Tibial nerve (tissue), 4 donors: Measurements from ENCODE around the gene AURKA. TPM values are rescaled to one million over a fixed set of nuclear protein-coding genes. Genes with fewer than 3 reads are reported as not detected.
"Not testable (repeated sequence)": the region's sequence is repeated elsewhere in the genome, so short reads cannot be mapped to it uniquely, and the experiment has no call there.

Experiments used
- DNase-seq, 2 donors: peaks; one replicate each; pipeline ENCODE4 v3.0.0-alpha.2; 2019; ENCODE audit warnings: low spot score in 2 of 2
- H3K27ac ChIP-seq, 4 donors: fragments of 200-600 bp; sonication (generic) in 3 of 4; one replicate each; pipeline ENCODE4 v1.5.1; 2017 to 2019; ENCODE audit warnings: mild to moderate bottlenecking in 1 of 4
- H3K27me3 ChIP-seq, 2 donors: fragments of 200-600 bp; sonication (generic) in 1 of 2; one replicate each; pipeline versions ENCODE4 v1.5.1 to v1.6.0; 2017 to 2019
- H3K36me3 ChIP-seq, 3 donors: fragments of 200-600 bp; sonication (generic); one replicate each; pipeline ENCODE4 v1.5.1; 2018 to 2019
- H3K4me1 ChIP-seq, 4 donors: fragments of 200-600 bp; sonication (generic) in 3 of 4; one replicate each; pipeline ENCODE4 v1.5.1; 2017 to 2019
- H3K4me3 ChIP-seq, 4 donors: fragments of 200-600 bp; sonication (generic) in 3 of 4; one replicate each; pipeline ENCODE4 v1.5.1; 2017 to 2019; ENCODE audit warnings: mild to moderate bottlenecking in 1 of 4, moderate library complexity in 1 of 4
- H3K9me3 ChIP-seq, 4 donors: fragments of 200-600 bp; sonication (generic) in 3 of 4; one replicate each; pipeline ENCODE4 v1.5.1; 2017 to 2019
- CTCF ChIP-seq, 5 experiments: fragments of 200-600 bp in 3 of 5; fragments of 450-650 bp in 2 of 5; sonication (generic) in 3 of 5; IDR thresholded peaks; one replicate each; pipeline ENCODE4 v1.5.1; 2016 to 2019; ENCODE audit warnings: antibody characterized with exemption in 5 of 5, mild to moderate bottlenecking in 3 of 5, moderate library complexity in 2 of 5
- EP300 ChIP-seq, 2 donors: sonication (generic); formaldehyde crosslinking; IDR thresholded peaks; one replicate each; pipeline ENCODE4 v1.6.1; 2017; ENCODE audit warnings: antibody characterized with exemption in 2 of 2, mild to moderate bottlenecking in 1 of 2
- POLR2A ChIP-seq, 2 donors: fragments of 450-650 bp; IDR thresholded peaks; one replicate each; pipeline ENCODE4 v1.6.1; 2017; ENCODE audit warnings: antibody characterized with exemption in 2 of 2, mild to moderate bottlenecking in 2 of 2, moderate library complexity in 2 of 2
- WGBS, 2 donors: methylation state at CpG; one replicate each; pipeline ENCODE4 v1.1.5; 2018; 5-methylcytosine and 5-hydroxymethylcytosine counted together
- total RNA-seq, 4 donors: library from RNA; depleted of rRNA; stranded (reverse); fragments of >200 nt; gene quantifications; one replicate each; pipeline ENCODE4 v1.1.0, GENCODE V29; 2016

The AURKA gene
- total RNA-seq, 4 donors from 2014 or later, result 0.42 to 4.3 (median 1.7) TPM

DNA sequence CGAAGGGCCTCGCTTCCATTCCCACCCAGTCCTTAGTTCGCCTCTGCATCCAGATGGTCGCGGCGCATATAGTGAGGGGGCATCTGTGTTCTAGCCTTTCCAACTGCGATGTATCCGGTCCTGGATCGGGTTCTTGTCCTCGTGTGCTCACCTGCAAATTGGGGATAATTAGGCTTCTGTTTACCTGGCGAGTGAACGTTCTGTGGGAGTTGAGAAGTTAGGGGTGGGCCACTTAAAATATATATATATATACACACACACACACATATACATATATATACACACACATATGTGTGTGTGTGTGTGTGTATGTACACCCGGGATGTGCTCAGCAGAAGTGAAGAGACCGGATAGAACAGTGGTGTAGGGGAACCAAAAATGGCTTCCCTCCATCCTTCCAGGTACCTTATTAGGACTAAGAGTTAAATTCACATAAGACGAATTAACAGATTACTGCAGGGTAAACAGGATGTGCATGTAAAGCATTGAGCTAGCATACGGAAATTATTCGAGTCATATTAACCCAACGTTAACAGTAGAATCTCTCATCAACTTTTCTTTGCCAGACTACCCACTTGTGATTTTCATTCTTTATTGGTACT is 967 bp upstream of the AURKA start:
- H3K27me3 ChIP-seq, result no peaks in the 10 kb centered on the region
- no peak for TF ChIP-seq POLR2A (IDR thresholded peaks at IDR 0.05)
- TF ChIP-seq EP300 (IDR thresholded peaks at IDR 0.05), result no peak
- no peak for TF ChIP-seq CTCF (IDR thresholded peaks at IDR 0.05)
- DNase-seq, result no peak
- 1 to 3% methylated on average over 13 to 14 of the region's 18 CpGs for WGBS, 2 donors
- peak overlapping the region; percentile 49 to 90 (median 81) for H3K27ac ChIP-seq
- peaks cover 0 to 30% (median 19%) of the 10 kb centered on the region in 3 donors for H3K36me3 ChIP-seq
- peak overlapping the region; percentile 64 to 73 (median 68) for H3K4me3 ChIP-seq
- H3K9me3 ChIP-seq, result no peaks in the 10 kb centered on the region
- peaks cover 0 to 31% (median 20%) of the 10 kb centered on the region in 4 donors for H3K4me1 ChIP-seq

GRCh38 chr20:56391596-56392131 is 351 bp downstream of the AURKA start:
- peaks cover 0 to 17% (median 10%) of the 10 kb centered on the region in 3 donors for H3K36me3 ChIP-seq
- H3K4me3 ChIP-seq, result peak overlapping the region; percentile 64 to 73 (median 68)
- whole genome bisulfite sequencing, 2 donors, result 1% methylated on average over 28 to 29 of the region's 29 CpGs
- H3K27me3 ChIP-seq, result no peaks in the 10 kb centered on the region
- DNase-seq, result peak in 1 of 2 donors; percentile 16
- TF ChIP-seq CTCF (IDR thresholded peaks at IDR 0.05) (no peak), EP300 (IDR thresholded peaks at IDR 0.05) (no peak), POLR2A (IDR thresholded peaks at IDR 0.05) (no peak)
- peaks cover 0 to 31% (median 20%) of the 10 kb centered on the region in 4 donors for H3K4me1 ChIP-seq
- H3K9me3 ChIP-seq, result no peaks in the 10 kb centered on the region
- H3K27ac ChIP-seq, result peak overlapping the region; percentile 49 to 90 (median 81)

DNA sequence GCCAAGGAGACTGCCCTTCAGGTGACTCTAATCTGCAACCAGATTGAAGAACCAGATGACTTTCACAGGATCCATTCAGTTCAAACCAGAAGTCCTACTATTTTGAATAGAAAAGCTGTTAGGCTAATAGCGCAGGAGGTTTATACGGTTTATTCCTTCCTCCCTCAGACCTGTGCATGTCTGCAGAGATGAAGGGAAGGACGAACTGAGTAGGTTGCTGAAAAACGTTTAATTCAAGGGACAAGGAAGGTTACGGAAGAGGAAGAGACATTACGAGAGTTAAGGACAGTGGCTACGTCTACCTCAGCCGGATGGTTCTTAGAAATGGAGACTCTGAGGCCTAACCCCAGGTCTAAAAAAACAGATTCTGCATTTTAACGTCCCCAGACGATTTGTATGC is 978 bp downstream of the AURKA start:
- peaks cover 0 to 31% (median 20%) of the 10 kb centered on the region in 4 donors for H3K4me1 ChIP-seq
- no peak overlapping the region for H3K27ac ChIP-seq
- H3K27me3 ChIP-seq, result no peaks in the 10 kb centered on the region
- peaks cover 0 to 10% (median 7%) of the 10 kb centered on the region in 3 donors for H3K36me3 ChIP-seq
- TF ChIP-seq CTCF (IDR thresholded peaks at IDR 0.05) (no peak), EP300 (IDR thresholded peaks at IDR 0.05) (no peak), POLR2A (IDR thresholded peaks at IDR 0.05) (no peak)
- H3K4me3 ChIP-seq, result peak overlapping the region in 1 of 4 donors; percentile 68
- 22 to 27% methylated on average over 10 of the region's 10 CpGs for WGBS, 2 donors
- no peak for DNase-seq
- H3K9me3 ChIP-seq, result no peaks in the 10 kb centered on the region

- not testable (repeated sequence) for DNase-seq, H3K27ac ChIP-seq, H3K4me3 ChIP-seq, H3K27me3 ChIP-seq, H3K36me3 ChIP-seq, H3K9me3 ChIP-seq
- 96 to 97% methylated on average over 9 of the region's 9 CpGs for WGBS, 2 donors
- peaks cover 0 to 31% (median 20%) of the 10 kb centered on the region in 4 donors for H3K4me1 ChIP-seq
Measured at GRCh38 chr20:56390396-56390795, 1.6 kb downstream of the AURKA start.

DNA sequence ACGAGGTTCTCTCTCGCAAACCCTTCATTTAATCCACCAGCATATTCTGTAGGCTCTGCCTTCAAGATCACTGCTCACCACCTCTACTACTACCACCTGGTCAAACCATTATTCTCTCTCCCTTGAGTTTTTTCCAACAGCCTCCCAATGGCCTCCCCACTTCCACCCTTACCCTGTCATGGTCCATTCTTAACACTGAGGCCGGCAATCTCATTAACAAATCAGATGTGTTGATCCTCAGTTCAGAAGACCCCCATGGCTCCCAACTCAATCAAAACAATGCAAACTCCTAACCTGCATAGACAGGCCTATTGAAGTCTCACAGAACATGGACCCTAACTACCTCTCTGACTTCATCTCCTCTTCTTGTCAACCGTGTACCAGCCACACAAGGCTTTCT is 2.2 kb downstream of the AURKA start:
- TF ChIP-seq EP300 (IDR thresholded peaks at IDR 0.05) (no peak), CTCF (IDR thresholded peaks at IDR 0.05) (no peak), POLR2A (IDR thresholded peaks at IDR 0.05) (no peak)
- WGBS, 2 donors, result 95 to 97% methylated on average over 4 of the region's 4 CpGs
- DNase-seq, result no peak
- Histone ChIP-seq H3K27me3 (no peaks in the 10 kb centered on the region), H3K4me1 (peaks cover 0 to 31% (median 22%) of the 10 kb centered on the region in 4 donors), H3K4me3 (no peak overlapping the region), H3K36me3 (peaks cover 0 to 3% (median 0%) of the 10 kb centered on the region in 3 donors), H3K27ac (no peak overlapping the region), H3K9me3 (no peaks in the 10 kb centered on the region)
